Bronchial epithelial cell (primary cell): ENCODE data around the gene LAD1. TPM values are rescaled to one million over a fixed set of nuclear protein-coding genes. Genes with fewer than 3 reads are reported as not detected.

Experiments used
- DNase-seq: peaks from one replicate; pipeline ENCODE4 v3.0.0-alpha.2; 2010; ENCODE audit warnings: low read depth
- FAIRE-seq: peaks from 2 replicates; lab custom pipeline; 2011; peaks lifted over from hg19 to GRCh38; lab: Jason Lieb, UNC
- H3K27me3 ChIP-seq: 2 replicates; pipeline ENCODE4 v1.5.1; 2011; ENCODE audit warnings: low read length; ENCODE audit not compliant: control insufficient read depth, insufficient read depth
- H3K36me3 ChIP-seq: 2 replicates; pipeline ENCODE4 v1.5.1; 2011; ENCODE audit warnings: low read length; ENCODE audit not compliant: control insufficient read depth, insufficient read depth
- H3K4me3 ChIP-seq: 2 replicates; pipeline ENCODE4 v1.5.1; 2011; ENCODE audit warnings: mild to moderate bottlenecking, low read depth, low read length, control low read depth
- CTCF ChIP-seq: IDR thresholded peaks from 2 replicates; pipeline ENCODE4 v1.5.1; 2011; ENCODE audit warnings: mild to moderate bottlenecking, moderate library complexity, low read length, control low read depth, inconsistent platforms; ENCODE audit not compliant: insufficient read depth, severe bottlenecking
- total RNA-seq: library from RNA; depleted of rRNA; stranded (reverse); fragments of >200 nt; gene quantifications from 2 replicates; pipeline ENCODE4 v1.2.1, GENCODE V29; 2014

The LAD1 gene
- total RNA-seq, 1 donor from 2014 or later: 156 TPM

DNA sequence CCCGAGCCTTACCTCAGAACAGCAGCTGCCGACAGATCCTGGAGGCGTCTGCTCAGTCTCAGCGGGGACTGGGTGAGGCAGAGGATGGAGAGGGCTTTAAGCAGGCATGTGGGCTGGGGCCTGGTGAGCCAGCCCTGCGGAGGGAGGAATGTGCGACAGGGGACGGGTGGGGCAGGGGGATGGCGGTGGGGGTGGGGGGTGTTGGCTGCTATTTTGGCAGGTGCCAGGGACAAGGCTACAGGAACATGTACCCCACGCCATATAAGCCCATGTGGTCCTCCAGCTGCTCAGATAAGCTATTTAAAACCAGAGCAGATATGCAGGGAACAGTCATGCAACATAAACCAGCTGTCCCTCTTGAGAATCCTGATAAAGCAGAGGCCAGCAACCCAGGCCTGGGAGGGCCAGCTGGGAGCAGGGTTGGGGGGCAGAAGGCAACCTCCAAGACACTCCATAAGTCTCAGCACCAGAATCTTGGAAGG lies 21.5 kb downstream of the LAD1 start, which contains the start of gene TNNT2:
TNNT2 (minus strand) TSS at position 70 of the 482 bp plus-strand sequence. CDS start 4,426 bp downstream, outside the sequence.
- Histone ChIP-seq H3K27me3 (peaks cover 16% of the 10 kb centered on the region), H3K36me3 (peaks cover 4% of the 10 kb centered on the region), H3K4me3 (no peak within 1 kb of the TSS)
- no peak for TF ChIP-seq CTCF
- no peak for FAIRE-seq
- no peak for DNase-seq

- TF ChIP-seq CTCF: peak; percentile 81
- Histone ChIP-seq H3K4me3 (no peak overlapping the region), H3K36me3 (peaks cover under 1% of the 10 kb centered on the region), H3K27me3 (peaks cover 24% of the 10 kb centered on the region)
- peak; percentile 23 for FAIRE-seq
- DNase-seq: peak; percentile 64
Observed at GRCh38 chr1:201376464-201377374, 22.4 kb downstream of the LAD1 start.

- TF ChIP-seq CTCF: no peak
- Histone ChIP-seq H3K36me3 (no peaks in the 10 kb centered on the region), H3K4me3 (no peak overlapping the region), H3K27me3 (peaks cover 24% of the 10 kb centered on the region)
- FAIRE-seq: peak; percentile 18
- no peak for DNase-seq
Observed at GRCh38 chr1:201376107-201376463, 23.0 kb downstream of the LAD1 start.

- no peak overlapping the region for H3K4me3 ChIP-seq
- no peaks in the 10 kb centered on the region for H3K36me3 ChIP-seq
- TF ChIP-seq CTCF: peak; percentile 15
- DNase-seq: no peak
- FAIRE-seq: no peak
- peaks cover 24% of the 10 kb centered on the region for H3K27me3 ChIP-seq
Observed at GRCh38 chr1:201375169-201375568, 24.0 kb downstream of the LAD1 start.

GRCh38 chr1:201374364-201374763 lies 24.8 kb downstream of the LAD1 start:
- no peak for DNase-seq
- TF ChIP-seq CTCF: no peak
- no peak overlapping the region for H3K4me3 ChIP-seq
- FAIRE-seq: peak; percentile 43
- H3K27me3 ChIP-seq: peaks cover 27% of the 10 kb centered on the region
- H3K36me3 ChIP-seq: no peaks in the 10 kb centered on the region

DNA sequence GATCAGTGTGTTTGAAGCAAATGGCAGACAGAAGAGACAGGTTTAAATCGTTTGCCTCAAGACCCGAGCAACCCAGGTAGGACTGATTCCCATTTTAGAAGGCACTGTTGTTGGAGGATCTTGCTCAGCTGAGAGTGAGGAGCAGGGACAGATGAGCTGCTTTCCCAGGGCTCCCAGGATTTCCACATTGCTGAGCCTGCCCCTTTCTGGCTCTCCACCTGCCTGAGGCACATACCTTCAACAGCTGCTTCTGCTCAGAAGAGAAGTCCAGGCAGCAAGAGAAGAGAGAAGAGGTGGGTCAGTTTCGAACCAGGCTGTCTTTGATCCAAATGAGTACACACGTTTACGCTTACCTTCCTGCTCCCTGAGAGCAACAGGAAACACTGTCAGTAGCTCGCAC lies 27.3 kb downstream of the LAD1 start:
- Histone ChIP-seq H3K36me3 (no peaks in the 10 kb centered on the region), H3K4me3 (no peak overlapping the region), H3K27me3 (peaks cover 34% of the 10 kb centered on the region)
- FAIRE-seq (no peak), DNase-seq (no peak)
- TF ChIP-seq CTCF: no peak
